MM.1S (cell line): Measurements from ENCODE around the gene S100A8.

Source experiments
- DNase-seq: peaks from one replicate; pipeline ENCODE4 v3.0.0-alpha.2; 2015
- H2AFZ ChIP-seq: fragments of 300-600 bp; sonication (generic); 2 replicates; pipeline ENCODE4 v1.6.0; 2016; ENCODE audit warnings: antibody characterized with exemption, low read length
- H3F3A ChIP-seq: fragments of 300-600 bp; sonication (generic); 2 replicates; pipeline ENCODE4 v1.6.1; 2016; ENCODE audit warnings: mild to moderate bottlenecking, antibody characterized with exemption, low read length, moderate library complexity, mixed read lengths; ENCODE audit not compliant: insufficient read depth
- H3K27ac ChIP-seq: fragments of 300-600 bp; sonication (generic); 2 replicates; pipeline ENCODE4 v1.5.1; 2016; ENCODE audit warnings: mild to moderate bottlenecking, low read length
- H3K27me3 ChIP-seq: fragments of 300-600 bp; sonication (generic); replicated peaks from 2 replicates; pipeline ENCODE4 v1.6.0; 2016; ENCODE audit warnings: low read length; ENCODE audit not compliant: insufficient read depth
- H3K36me3 ChIP-seq: fragments of 300-600 bp; sonication (generic); replicated peaks from 2 replicates; pipeline ENCODE4 v1.6.1; 2016; ENCODE audit warnings: mild to moderate bottlenecking, low read length, mixed read lengths; ENCODE audit not compliant: insufficient read depth
- H3K4me1 ChIP-seq: fragments of 300-600 bp; sonication (generic); 2 replicates; pipeline ENCODE4 v1.6.1; 2016; ENCODE audit warnings: low read length, mixed read lengths
- H3K4me2 ChIP-seq: fragments of 300-600 bp; sonication (generic); 2 replicates; pipeline ENCODE4 v1.6.0; 2016; ENCODE audit warnings: low read depth, low read length
- H3K4me3 ChIP-seq: fragments of 300-600 bp; sonication (generic); 2 replicates; pipeline ENCODE4 v1.5.1; 2016; ENCODE audit warnings: low read length, mixed read lengths
- H3K79me2 ChIP-seq: fragments of 300-600 bp; sonication (generic); 2 replicates; pipeline ENCODE4 v1.6.1; 2016; ENCODE audit warnings: mixed run types, low read length, mixed read lengths
- H3K9ac ChIP-seq: fragments of 300-600 bp; sonication (generic); 2 replicates; pipeline ENCODE4 v1.6.1; 2016; ENCODE audit warnings: low read length, mixed read lengths
- H3K9me2 ChIP-seq: fragments of 300-600 bp; sonication (generic); replicated peaks from 2 replicates; pipeline ENCODE4 v1.6.1; 2016; ENCODE audit warnings: mild to moderate bottlenecking, low read length, mixed read lengths; ENCODE audit not compliant: insufficient read depth
- H3K9me3 ChIP-seq: fragments of 300-600 bp; sonication (generic); replicated peaks from 2 replicates; pipeline ENCODE4 v1.6.1; 2016; ENCODE audit warnings: mild to moderate bottlenecking, low read length, mixed read lengths; ENCODE audit not compliant: insufficient read depth
- H4K20me1 ChIP-seq: fragments of 300-600 bp; sonication (generic); 2 replicates; pipeline ENCODE4 v1.6.1; 2016; ENCODE audit warnings: mild to moderate bottlenecking, low read length, moderate library complexity, mixed read lengths; ENCODE audit not compliant: insufficient read depth
- CTCF ChIP-seq: fragments of 300-600 bp; sonication (generic); IDR thresholded peaks from 2 replicates; pipeline ENCODE4 v1.5.1; 2016; ENCODE audit warnings: antibody characterized with exemption, low read length, mixed read lengths
- EZH2 ChIP-seq: fragments of 300-600 bp; sonication (generic); optimal IDR thresholded peaks from 2 replicates; pipeline ENCODE3; 2017; ENCODE audit warnings: low read depth, mild to moderate bottlenecking, antibody characterized with exemption, low read length, mixed read lengths
- EZH2phosphoT487 ChIP-seq: fragments of 300-600 bp; sonication (generic); IDR thresholded peaks from 2 replicates; pipeline ENCODE4 v1.6.1; 2018; ENCODE audit warnings: antibody characterized with exemption, low read length

Gene S100A8

GRCh38 chr1:153387785-153388184 is 3.1 kb downstream of the S100A8 start:
- Histone ChIP-seq H4K20me1 (no peaks in the 10 kb centered on the region), H3K27ac (no peak overlapping the region), H3K4me1 (no peaks in the 10 kb centered on the region), H3F3A (no peaks in the 10 kb centered on the region), H3K79me2 (no peaks in the 10 kb centered on the region), H3K9me3 (no peaks in the 10 kb centered on the region), H3K27me3 (0 out of 2 replicates have a peak, but pooled peaks cover 7% of the 10 kb centered on the region), H3K4me2 (no peak overlapping the region), H3K9ac (no peak overlapping the region), H3K4me3 (no peak overlapping the region), H2AFZ (no peak overlapping the region), H3K36me3 (no peaks in the 10 kb centered on the region), H3K9me2 (no peaks in the 10 kb centered on the region)
- no peak for DNase-seq
- no peak for TF ChIP-seq EZH2

- H3K9me2 ChIP-seq: no peaks in the 10 kb centered on the region
- no peaks in the 10 kb centered on the region for H3K36me3 ChIP-seq
- no peak overlapping the region for H3K4me2 ChIP-seq
- TF ChIP-seq EZH2 (no peak), CTCF (no peak), EZH2phosphoT487 (no peak)
- no peak overlapping the region for H3K4me3 ChIP-seq
- H2AFZ ChIP-seq: no peak overlapping the region
- H3K9me3 ChIP-seq: no peaks in the 10 kb centered on the region
- H3K79me2 ChIP-seq: no peaks in the 10 kb centered on the region
- H3K27ac ChIP-seq: no peak overlapping the region
- no peak overlapping the region for H3K9ac ChIP-seq
- no peaks in the 10 kb centered on the region for H3F3A ChIP-seq
- H4K20me1 ChIP-seq: no peaks in the 10 kb centered on the region
- no peak for DNase-seq
- 0 out of 2 replicates have a peak, but pooled peaks cover 7% of the 10 kb centered on the region for H3K27me3 ChIP-seq
- no peaks in the 10 kb centered on the region for H3K4me1 ChIP-seq
Observed at GRCh38 chr1:153387001-153387400, 3.9 kb downstream of the S100A8 start.

- Histone ChIP-seq H3K4me2 (no peak overlapping the region), H3K36me3 (no peaks in the 10 kb centered on the region), H3K9me2 (no peaks in the 10 kb centered on the region), H3F3A (no peaks in the 10 kb centered on the region), H3K27ac (no peak overlapping the region), H3K9me3 (no peaks in the 10 kb centered on the region), H2AFZ (no peak overlapping the region), H4K20me1 (no peaks in the 10 kb centered on the region), H3K4me1 (no peaks in the 10 kb centered on the region), H3K79me2 (no peaks in the 10 kb centered on the region), H3K27me3 (0 out of 2 replicates have a peak, but pooled peaks cover 5% of the 10 kb centered on the region), H3K9ac (no peak overlapping the region), H3K4me3 (no peak overlapping the region)
- TF ChIP-seq CTCF: no peak
- no peak for DNase-seq
Observed at GRCh38 chr1:153386500-153386901, 4.4 kb downstream of the S100A8 start.

GRCh38 chr1:153384958-153385580 is 5.8 kb downstream of the S100A8 start:
- H3K4me1 ChIP-seq: no peaks in the 10 kb centered on the region
- H3K36me3 ChIP-seq: no peaks in the 10 kb centered on the region
- no peak for TF ChIP-seq EZH2phosphoT487
- no peak for TF ChIP-seq CTCF
- TF ChIP-seq EZH2: no peak
- H3K9ac ChIP-seq: no peak overlapping the region
- H4K20me1 ChIP-seq: no peaks in the 10 kb centered on the region
- no peaks in the 10 kb centered on the region for H3F3A ChIP-seq
- H3K27me3 ChIP-seq: 0 out of 2 replicates have a peak, but pooled peaks cover 3% of the 10 kb centered on the region
- no peak overlapping the region for H3K27ac ChIP-seq
- no peak overlapping the region for H2AFZ ChIP-seq
- no peak overlapping the region for H3K4me2 ChIP-seq
- H3K9me3 ChIP-seq: no peaks in the 10 kb centered on the region
- no peaks in the 10 kb centered on the region for H3K79me2 ChIP-seq
- DNase-seq: no peak
- H3K9me2 ChIP-seq: no peaks in the 10 kb centered on the region
- no peak overlapping the region for H3K4me3 ChIP-seq
